Measurements from ENCODE around the gene CEP131. TPM values are rescaled to one million over a fixed set of nuclear protein-coding genes. Genes with fewer than 3 reads are reported as not detected.

CEP131 gene
- total RNA-seq, 1 donor from 2014 or later: 12.2 TPM

DNA sequence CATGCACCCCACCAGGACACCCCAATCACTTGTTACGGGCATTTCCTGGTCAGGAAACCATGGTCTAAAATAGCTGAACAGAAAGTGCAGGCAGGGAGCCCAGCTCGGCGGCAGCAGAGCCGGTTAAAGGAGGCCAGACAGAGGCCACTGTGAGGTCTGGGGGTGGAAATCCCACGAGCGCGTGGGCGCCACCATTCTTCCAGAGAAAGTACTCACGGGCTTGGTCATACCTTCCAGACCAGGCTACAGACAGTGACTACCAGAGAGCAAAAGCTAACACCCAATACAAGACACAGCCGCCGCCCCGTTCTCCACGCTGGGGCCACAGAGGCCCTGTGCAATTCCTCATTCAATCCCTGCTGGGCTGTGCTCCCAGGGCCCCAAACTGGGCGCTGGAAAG is 11.9 kb downstream of the CEP131 start:
- TF ChIP-seq, protein P1, sequence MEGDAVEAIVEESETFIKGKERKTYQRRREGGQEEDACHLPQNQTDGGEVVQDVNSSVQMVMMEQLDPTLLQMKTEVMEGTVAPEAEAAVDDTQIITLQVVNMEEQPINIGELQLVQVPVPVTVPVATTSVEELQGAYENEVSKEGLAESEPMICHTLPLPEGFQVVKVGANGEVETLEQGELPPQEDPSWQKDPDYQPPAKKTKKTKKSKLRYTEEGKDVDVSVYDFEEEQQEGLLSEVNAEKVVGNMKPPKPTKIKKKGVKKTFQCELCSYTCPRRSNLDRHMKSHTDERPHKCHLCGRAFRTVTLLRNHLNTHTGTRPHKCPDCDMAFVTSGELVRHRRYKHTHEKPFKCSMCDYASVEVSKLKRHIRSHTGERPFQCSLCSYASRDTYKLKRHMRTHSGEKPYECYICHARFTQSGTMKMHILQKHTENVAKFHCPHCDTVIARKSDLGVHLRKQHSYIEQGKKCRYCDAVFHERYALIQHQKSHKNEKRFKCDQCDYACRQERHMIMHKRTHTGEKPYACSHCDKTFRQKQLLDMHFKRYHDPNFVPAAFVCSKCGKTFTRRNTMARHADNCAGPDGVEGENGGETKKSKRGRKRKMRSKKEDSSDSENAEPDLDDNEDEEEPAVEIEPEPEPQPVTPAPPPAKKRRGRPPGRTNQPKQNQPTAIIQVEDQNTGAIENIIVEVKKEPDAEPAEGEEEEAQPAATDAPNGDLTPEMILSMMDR (IDR thresholded peaks at IDR 0.05): no peak
- DNase-seq (ENCODE audit: extremely low spot score, unreplicated experiment): no peak

DNA sequence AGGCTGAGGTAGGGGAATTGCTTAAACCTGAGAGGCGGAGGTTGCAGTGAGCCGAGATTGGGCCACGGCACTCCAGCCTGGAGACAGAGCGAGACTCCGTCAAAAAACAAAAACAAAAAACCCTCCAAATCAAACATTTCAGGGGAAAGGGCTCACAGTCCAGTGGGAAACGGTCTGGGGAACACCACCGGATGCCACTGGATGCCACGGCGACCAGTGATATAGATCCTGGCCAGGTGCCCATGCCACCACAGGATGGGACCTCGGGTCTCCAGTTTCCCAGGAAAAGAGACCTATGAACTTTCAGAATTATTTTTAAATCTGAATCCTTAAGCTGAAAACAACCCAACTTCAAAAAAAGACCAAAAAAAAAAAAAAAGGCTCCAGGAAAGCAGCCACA is 12.3 kb downstream of the CEP131 start:
- Mint-ChIP-seq H3K4me3 (ENCODE audit: unreplicated experiment) (no peak overlapping the region), H3K9me3 (ENCODE audit: unreplicated experiment) (no peaks in the 10 kb centered on the region), H3K27ac (ENCODE audit: unreplicated experiment) (no peak overlapping the region), H3K36me3 (ENCODE audit: unreplicated experiment) (no peaks in the 10 kb centered on the region), H3K27me3 (ENCODE audit: unreplicated experiment) (no peaks in the 10 kb centered on the region), H3K4me1 (ENCODE audit: unreplicated experiment) (peaks cover 3% of the 10 kb centered on the region)
- TF ChIP-seq, protein P1 (IDR thresholded peaks at IDR 0.05): no peak
- no peak for DNase-seq (ENCODE audit: extremely low spot score, unreplicated experiment)

More for the DNA sequence above, 11.9 kb downstream of the CEP131 start:
- Mint-ChIP-seq H3K27ac (ENCODE audit: unreplicated experiment) (no peak overlapping the region), H3K4me1 (ENCODE audit: unreplicated experiment) (peaks cover 3% of the 10 kb centered on the region), H3K27me3 (ENCODE audit: unreplicated experiment) (no peaks in the 10 kb centered on the region), H3K9me3 (ENCODE audit: unreplicated experiment) (no peaks in the 10 kb centered on the region), H3K36me3 (ENCODE audit: unreplicated experiment) (no peaks in the 10 kb centered on the region), H3K4me3 (ENCODE audit: unreplicated experiment) (no peak overlapping the region)

DNA sequence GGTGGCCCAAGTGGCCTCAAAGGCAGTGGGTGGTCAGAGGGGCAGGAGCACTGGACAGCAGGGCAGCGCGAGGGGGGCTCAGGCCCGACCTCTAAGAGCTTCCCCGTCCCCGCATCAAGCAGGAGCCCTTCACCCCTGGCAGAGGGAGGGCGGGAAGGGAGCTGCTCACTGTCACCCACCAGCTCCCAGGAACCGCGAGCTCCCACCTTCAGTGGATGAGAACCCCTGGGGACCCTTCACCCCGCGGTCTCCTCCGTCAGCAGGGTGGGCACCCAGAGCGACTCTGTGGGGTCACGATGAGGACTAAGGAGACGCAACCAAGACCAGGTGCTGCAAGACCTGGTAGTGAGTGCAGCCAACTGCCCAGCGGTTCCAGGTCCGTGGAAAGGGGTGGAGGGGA is 13.6 kb downstream of the CEP131 start:
- Mint-ChIP-seq H3K27me3 (ENCODE audit: unreplicated experiment) (no peaks in the 10 kb centered on the region), H3K9me3 (ENCODE audit: unreplicated experiment) (no peaks in the 10 kb centered on the region), H3K36me3 (ENCODE audit: unreplicated experiment) (no peaks in the 10 kb centered on the region), H3K4me3 (ENCODE audit: unreplicated experiment) (no peak overlapping the region), H3K27ac (ENCODE audit: unreplicated experiment) (no peak overlapping the region), H3K4me1 (ENCODE audit: unreplicated experiment) (peaks cover 3% of the 10 kb centered on the region)
- TF ChIP-seq, protein P1 (IDR thresholded peaks at IDR 0.05): no peak
- DNase-seq (ENCODE audit: extremely low spot score, unreplicated experiment): no peak

DNA sequence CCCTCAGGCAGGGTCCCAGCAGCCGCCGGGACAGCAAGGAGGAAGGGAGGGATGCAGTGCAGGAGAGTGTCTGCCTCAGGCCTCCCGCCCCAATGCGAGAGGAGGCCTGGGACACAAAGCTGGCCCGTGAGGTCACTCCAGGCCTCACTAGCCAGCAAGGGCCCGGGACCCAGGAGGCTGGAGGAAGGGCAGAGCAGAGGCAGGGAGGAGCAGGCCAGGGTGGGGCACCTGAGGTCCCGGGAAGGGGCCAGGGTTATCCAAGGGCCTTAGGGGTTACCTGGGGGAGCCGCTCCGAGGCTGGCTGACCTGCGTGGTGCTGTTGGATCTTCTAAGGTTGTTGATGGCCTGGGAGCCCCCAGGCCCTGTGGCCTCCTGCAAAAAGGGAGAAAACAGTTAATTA is 14.1 kb downstream of the CEP131 start:
- Mint-ChIP-seq H3K9me3 (ENCODE audit: unreplicated experiment) (no peaks in the 10 kb centered on the region), H3K36me3 (ENCODE audit: unreplicated experiment) (no peaks in the 10 kb centered on the region), H3K27me3 (ENCODE audit: unreplicated experiment) (no peaks in the 10 kb centered on the region), H3K4me3 (ENCODE audit: unreplicated experiment) (no peak overlapping the region), H3K27ac (ENCODE audit: unreplicated experiment) (no peak overlapping the region), H3K4me1 (ENCODE audit: unreplicated experiment) (peaks cover 3% of the 10 kb centered on the region)
- TF ChIP-seq, protein P1 (IDR thresholded peaks at IDR 0.05): no peak
- no peak for DNase-seq (ENCODE audit: extremely low spot score, unreplicated experiment)

DNA sequence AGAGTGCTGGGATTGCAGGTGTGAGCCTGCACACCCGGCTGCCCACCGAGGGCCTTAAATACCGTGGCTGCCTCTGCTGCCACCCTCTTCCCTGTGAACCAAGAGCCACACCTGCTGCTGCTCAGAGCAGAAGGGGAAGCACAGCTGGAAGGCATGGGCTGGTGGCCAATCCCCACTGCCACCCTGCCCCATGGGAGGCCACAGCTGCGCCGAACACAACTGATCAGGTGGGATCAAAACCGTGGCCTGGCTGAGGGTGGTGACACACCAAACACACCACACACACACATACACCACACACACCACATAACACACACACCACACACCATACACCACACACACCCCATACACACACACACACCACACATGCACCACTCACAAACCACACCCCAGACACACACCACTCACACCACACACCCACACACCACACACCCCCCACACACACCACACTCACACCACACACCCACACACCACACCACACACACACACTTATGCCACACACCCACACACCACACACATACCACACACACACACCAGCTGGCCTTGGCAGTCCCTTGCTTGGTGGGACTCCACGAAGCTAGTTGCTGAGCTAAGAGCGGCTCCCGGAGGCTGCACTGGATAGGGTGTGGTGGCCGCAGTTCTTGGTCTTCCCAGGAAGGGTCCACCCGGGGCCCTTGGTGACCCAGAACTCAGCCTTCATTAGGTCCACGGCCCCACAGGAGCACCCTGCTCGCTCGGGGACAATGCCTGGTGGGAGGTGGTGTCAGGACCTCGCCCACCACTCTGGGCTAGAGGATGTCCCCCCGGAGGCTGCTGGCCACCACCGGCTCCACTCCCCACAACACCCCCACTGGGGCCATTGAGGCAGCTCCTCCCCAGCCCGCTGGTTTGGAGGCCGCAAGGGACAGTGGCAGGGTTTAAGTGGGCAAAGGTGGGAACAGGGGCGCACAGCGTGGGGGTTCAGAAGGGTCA is 14.9 kb downstream of the CEP131 start:
- no peak for DNase-seq (ENCODE audit: extremely low spot score, unreplicated experiment)
- TF ChIP-seq, protein P1 (IDR thresholded peaks at IDR 0.05): no peak
- Mint-ChIP-seq H3K4me1 (ENCODE audit: unreplicated experiment) (peaks cover 3% of the 10 kb centered on the region), H3K27ac (ENCODE audit: unreplicated experiment) (no peak overlapping the region), H3K36me3 (ENCODE audit: unreplicated experiment) (no peaks in the 10 kb centered on the region), H3K4me3 (ENCODE audit: unreplicated experiment) (no peak overlapping the region), H3K9me3 (ENCODE audit: unreplicated experiment) (no peaks in the 10 kb centered on the region), H3K27me3 (ENCODE audit: unreplicated experiment) (no peaks in the 10 kb centered on the region)

Data from osteocyte (in vitro differentiated cells).